Measurements from ENCODE around the gene WBP2NL.
"Not testable (repeated sequence)": the region's sequence is repeated elsewhere in the genome, so short reads cannot be mapped to it uniquely, and the experiment has no call there.

The WBP2NL gene

DNA sequence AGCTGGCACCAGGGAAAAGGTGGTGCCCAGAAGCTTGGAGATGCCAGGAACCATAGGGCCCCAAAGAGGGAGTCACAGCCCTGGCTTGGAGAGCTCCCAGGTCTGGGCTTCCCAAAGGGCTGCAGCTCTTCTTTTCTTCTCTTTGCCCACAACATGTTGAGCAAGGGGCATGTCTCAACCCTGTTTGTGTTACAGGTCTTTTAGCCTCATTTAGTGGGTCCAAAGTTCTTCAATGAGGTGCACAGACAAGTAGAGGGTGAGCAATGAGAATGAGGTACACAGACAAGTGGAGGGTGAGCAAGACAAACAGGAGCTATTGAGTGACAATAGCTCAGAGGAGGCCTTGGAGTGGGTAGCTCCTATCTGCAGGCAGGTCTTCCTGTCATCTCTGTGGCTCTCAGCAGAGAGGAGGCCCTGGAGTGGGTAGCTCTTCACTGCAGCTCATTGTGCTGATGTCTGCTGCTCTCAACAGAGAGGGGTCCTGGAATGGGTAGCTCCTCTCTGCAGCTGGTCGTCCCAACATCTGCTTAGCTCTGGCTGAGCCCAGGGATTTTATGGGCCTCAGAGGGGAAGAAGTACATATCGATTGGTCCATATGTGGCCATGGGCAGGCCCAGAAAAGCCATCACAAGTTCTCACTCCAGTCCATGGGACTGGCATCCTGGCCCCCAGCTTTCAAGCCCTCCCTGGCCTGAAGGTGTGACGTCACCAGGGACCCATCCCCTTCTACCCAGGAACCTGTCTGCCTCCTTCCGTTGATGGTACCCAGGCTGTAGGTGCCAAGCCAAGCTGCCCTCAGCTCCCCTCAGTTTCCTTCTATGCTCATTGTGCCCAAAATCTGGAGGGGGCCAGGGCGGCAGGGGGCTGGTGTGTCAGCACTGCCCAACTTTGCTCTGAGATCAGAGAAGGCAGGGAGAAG lies 34.9 kb downstream of the WBP2NL start:
- DNase-seq (ENCODE audit: low spot score): no peak

DNA sequence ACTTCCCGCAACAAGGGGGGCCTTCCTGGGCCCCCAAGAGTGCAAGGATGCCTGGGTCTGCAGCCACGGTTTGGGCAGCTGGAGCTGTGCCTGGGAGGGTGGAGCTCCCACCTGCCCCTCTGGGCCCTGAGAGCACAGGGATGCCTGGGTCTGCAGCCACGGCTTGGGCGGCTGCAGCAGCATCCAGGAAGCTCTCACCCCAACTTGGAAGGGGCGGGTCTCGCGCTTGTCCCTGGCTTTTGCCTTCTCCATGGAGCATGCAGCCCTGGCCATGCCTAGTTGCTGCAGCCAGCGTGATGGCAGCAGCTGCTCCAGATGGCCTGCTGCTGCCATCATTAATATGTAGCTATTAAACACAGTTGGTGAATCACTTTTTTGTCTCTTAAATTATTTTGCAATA lies 36.7 kb downstream of the WBP2NL start:
- no peak for DNase-seq (ENCODE audit: low spot score)

DNA sequence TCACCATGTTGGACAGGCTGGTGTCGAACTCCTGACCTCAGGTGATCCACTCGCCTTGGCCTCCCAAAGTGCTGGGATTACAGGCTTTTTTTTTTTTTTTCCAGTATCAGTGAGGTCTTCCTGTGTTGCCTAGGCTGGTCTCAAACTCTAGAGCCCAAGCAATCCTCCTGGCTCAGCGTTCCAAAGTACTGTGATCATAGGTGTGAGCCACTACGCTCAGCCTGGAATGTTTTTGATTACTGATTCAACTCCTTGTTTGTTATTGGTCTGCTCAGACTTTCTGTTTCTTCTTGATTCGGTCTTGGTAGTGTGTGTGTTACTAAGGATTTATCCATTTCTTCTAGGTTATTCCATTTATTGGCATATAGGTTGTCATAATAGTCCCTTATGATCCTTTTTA lies 40.7 kb downstream of the WBP2NL start:
- DNase-seq (ENCODE audit: low spot score): no peak

DNA sequence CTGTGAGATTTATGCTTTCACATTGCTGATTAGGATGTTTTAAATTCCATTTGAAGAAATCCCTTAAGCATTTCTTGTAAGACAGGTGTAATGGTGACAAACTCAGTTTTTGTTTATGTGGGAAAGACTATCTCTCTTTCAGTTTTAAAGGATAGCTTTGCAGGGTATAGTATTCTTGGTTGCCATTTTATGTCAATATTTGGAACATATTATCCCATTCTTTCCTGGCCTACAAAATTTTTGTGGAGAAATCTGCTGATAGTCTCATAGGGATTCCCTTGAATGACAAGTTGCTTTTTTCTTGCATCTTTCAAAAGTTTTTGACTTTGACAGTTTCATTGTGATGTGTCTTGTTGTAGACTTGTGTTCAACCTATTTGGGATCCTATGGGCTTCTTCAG lies 43.2 kb downstream of the WBP2NL start:
- DNase-seq (ENCODE audit: low spot score): no peak

DNA sequence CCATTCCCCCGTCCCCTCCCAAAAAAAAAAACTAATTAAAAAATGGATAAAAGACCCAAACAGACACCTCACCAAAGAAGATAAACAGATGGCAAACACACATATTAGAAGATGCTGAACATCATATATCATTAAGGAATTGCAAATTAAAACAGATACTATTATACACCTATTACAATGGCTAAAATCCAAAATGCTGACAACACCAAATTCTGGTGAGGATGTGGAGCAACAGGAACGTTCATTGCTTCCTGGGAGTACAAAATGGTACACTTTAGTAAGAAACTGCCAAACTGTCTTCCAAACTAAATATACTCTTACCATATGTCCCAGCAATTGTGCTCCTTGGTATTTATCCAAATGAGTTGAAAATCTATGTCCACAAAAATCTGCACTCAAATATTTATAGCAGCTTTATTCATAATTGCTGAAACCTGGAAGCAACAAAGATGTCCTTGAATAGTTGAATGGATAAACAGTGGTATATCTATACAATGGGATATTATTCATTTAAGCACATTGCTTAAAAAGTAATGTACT lies 52.1 kb downstream of the WBP2NL start:
- no peak for DNase-seq (ENCODE audit: low spot score)

DNA sequence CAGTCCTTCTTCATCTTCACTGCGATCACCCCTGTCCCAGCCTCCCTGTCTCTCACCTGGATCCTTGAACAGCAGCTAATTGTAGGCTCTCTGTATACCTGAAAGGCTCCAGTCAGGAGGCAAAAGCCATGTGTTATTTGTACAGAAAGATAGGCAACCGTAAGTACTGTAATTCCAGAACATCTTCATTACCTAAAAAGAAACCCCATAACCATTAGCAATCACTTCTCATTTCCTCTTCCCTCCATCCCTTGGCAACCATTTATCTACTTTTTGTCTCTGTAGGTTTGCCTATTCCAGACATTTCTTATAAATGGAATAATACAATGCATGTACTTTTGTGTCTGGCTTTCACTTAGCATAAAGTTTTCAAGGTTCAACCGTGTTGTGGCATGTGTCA lies 54.2 kb downstream of the WBP2NL start:
- no peak for DNase-seq (ENCODE audit: low spot score)

DNA sequence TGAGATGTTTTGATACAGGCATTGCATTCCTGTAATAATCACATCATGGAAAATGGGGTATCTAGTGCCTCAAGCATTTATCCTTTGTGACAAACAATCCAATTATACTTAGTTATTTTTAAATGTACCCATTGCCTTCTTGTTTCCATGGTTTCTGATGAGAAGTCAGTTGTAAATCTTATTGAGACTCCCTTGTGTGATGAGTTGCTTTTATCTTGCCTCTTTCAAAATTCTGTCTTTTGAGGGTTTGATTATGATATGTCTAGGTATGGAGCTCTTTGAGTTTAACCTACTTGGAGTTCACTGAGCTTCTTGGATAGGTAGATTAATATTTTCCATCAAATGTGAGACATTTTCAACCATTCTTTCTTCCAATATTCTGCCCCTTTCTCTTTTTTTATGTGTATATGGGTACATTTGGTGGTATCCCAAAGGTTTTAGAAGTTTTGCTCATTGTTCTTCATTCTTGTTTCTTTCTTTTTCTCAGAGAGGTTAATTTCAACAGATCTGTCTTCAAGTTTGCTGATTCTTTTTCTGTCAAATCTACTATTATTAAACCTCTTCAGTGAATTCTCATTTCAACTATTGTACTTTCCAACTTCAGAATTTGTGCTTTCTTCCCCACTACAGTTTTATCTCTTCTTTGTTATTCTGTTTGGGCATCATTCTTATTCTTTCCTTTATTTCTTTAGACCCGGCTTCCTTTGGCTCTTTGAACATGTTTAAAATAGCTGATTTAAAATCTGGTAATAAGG lies 58.3 kb downstream of the WBP2NL start:
- DNase-seq (ENCODE audit: low spot score): no peak

DNA sequence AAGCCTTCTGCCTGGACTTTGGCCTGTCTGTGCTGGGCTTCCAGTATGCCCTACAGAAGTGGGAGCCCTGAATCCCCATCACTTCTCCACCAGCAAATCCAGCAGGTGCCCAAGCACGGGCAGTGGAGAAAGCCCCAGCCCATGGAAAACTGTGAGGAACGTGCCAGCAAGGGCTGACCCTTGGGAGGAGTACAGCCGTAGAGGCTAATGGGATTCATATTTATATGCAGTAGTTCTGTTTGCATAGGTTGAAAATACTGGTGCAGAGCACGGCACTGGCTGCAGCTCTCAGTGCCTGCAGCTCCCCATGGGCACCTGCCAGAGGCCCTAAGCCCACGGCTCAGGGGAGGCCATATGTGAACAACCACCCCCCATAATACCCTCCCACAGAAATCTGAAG lies 61.9 kb downstream of the WBP2NL start:
- DNase-seq (ENCODE audit: low spot score): no peak

DNA sequence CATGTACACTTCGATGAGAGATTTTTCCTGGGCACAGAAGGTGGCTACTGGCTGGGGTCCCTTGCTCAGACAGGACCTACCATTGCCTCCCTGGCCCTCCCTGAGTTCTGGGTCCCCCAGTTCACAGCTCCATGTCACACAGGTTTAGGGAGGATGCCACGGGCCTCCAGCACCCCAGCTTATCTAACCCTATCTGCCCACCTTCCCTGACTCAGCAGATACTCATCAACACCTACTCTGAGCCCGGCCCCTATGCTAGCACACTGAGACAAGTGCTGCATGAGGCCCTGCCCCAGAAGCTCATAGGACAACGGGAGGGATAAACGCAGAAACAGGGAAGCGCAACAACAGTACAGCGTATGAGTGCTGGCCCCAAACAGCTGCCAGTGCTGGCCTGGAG lies 62.5 kb downstream of the WBP2NL start:
- no peak for DNase-seq (ENCODE audit: low spot score)

DNA sequence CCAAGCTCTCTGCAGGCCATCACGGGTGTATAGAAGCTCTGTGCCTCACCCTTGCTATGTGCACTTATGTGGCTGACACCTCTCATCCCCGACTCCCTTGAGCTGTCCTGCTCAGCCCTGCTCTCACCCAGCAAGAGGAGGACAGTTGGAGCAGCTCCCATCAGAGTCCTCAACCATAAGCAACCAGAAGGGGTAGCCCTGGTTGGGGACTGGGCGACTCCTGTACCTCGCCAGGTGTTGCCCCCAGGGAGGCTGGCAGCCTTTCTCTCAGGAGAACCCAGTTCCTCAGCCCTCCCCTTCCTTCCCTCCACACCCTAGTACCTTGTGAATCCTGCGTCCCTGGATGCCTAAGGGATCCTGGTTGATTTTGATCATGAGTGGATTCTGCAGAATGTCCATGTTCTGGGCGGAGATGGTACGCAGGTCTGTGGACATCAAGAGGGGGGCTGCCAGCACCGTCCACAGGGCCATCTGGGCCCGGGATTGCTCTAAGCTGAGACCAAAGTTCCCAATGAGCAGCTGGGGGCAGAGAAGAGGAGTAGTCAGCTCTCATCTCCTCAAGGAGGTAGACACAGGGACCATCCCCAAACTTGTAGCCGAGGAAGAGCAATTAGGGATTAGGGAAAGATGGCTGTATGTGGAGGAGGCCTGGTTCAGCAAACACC lies 64.0 kb downstream of the WBP2NL start:
- DNase-seq (ENCODE audit: low spot score): no peak

DNA sequence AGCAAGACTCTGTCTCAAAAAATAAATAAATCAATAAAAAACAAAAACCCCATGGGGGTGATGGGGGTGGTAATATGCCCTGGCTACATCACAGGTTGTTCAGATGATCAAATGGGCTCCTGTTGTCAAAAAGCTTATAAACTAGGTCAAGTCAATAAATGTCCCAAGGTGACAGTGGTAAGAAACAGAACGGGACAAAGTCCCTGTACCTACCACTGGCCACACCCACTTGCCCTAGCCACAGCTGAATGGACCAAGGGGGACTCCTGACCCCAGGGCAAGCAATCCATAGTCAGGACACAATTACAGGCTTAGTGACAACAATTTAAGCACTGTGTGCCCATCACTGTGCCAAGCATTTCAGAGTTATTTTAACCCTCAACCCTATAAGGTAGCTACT lies 66.0 kb downstream of the WBP2NL start:
- DNase-seq (ENCODE audit: low spot score): no peak

DNA sequence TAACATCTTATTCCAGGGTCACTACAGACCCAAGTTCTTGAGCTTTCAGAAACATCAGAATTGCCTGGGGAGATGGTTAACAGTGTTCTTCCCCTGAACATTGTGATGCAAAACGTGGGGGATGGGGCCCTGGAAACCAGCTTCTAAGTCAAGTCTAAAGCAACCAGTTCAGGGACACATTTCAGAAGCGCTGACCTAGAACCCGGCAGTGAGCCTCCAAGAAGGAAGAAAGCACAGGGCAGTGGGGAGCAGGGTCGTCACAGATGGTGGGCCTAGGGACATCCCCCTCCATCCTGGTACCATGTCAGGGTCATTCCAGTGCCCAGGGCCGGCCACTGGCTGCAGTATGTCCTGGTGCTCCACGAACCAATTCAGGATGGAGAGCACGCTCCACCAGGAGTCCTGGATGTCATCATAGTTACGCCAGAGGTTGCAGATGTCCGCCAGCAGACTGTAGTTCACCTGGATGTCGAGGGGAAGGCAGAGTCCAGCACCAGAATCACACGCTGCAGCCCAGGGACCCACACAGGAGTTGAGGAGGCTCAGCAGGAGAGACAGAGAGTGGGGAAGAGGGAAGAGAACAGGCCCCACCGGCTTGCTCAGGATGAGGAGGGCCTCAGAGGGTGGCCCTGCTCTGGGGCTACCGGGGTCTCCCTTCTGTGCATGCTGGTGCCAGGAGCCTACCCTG lies 67.0 kb downstream of the WBP2NL start:
- DNase-seq (ENCODE audit: low spot score): no peak

DNA sequence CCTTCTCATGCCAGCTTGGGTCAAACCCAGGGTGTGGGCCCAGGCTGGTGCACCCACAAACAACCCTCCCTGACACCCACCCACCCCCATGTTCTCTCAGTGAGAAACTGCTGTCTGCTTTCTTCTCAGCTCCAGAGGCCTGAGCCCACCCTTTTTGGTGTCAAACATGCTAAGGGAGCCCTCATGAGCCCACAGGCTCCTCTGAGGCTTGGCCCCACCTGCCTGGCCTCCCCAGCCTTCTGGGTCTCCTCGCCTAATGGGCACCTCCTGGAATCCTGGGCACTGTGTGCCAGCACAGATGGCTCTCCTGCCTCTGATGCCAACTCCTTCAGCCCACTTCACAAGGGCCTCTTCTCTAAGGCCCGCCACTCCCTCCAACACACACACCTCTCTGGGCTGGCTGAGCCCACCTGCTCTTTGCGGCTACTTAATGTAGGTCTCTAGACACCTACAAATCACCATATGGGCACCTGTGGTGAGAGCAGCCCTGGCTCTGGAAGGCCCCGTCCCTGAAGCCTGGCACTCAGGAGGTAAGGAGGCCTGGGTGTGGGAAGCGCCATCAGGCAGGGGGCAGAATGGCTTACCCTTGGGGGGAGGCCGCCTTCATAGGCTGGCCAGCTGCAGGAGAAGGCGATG lies 67.7 kb downstream of the WBP2NL start:
- DNase-seq (ENCODE audit: low spot score): no peak

DNA sequence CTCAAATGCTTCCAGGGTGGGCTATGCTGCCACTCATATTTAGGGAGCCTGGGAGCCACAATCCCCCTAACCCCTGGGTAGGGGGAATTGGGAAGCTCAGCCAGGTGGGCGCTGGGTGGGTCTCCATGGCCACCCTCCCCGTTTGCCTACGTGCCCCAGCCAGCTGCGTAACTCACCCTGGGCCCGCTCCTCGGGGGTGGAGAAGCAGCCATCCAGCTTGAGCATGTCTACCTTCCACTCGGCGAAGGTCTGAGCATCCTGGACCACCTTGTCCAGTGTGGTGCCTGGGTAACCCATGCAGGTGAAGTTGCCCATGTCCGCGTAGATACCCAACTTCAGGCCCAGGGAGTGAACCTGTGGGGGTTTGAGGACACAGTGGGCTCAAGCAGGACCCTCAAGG lies 68.3 kb downstream of the WBP2NL start:
- no peak for DNase-seq (ENCODE audit: low spot score)

DNA sequence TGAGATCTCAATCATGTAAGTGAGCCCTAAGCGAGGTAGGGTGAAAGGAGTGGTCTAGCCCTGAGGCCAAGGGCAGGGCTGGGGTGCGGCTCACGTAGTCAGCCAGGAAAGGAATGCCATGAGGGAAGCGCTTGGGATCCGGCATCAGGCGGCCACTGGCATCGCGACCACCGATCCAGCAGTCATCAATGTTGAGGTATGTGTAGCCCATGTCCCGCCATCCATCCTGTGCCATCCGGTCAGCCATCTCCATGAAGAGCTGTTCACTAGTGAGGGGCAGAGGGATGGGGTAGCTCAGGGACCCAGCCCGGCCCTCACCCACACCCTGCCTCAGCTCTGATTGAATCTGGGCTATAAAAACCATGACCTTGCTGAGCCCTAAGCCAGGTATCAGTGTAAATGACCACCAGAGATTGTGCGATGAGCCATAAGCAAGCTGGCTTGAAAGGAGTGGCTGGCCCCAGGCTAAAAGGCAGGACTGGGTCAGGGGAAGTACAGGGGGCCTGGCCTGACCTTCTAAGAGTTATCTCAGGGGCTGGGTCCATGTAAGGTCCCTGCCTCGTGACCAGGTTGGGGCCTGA lies 69.2 kb downstream of the WBP2NL start:
- DNase-seq (ENCODE audit: low spot score): no peak

DNA sequence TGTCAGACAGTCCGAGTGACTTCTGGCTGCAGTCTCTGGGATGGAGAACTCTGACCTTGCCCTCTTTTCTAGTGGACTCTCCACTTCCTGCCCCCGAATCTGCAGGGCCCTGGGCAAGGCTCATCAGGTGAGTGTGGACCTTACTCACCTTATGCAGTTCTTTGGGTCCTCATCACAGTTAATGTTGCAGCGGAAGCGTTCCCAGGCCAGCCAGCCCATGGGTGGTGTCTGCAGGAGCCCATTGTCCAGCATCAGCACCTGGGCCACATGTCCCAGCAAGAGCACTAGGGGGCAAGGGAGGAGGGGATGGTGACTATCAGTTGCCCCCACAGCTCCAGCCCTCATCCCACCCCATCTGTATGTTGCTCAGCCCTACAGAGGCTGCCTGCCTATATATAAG lies 69.7 kb downstream of the WBP2NL start:
- no peak for DNase-seq (ENCODE audit: low spot score)

DNA sequence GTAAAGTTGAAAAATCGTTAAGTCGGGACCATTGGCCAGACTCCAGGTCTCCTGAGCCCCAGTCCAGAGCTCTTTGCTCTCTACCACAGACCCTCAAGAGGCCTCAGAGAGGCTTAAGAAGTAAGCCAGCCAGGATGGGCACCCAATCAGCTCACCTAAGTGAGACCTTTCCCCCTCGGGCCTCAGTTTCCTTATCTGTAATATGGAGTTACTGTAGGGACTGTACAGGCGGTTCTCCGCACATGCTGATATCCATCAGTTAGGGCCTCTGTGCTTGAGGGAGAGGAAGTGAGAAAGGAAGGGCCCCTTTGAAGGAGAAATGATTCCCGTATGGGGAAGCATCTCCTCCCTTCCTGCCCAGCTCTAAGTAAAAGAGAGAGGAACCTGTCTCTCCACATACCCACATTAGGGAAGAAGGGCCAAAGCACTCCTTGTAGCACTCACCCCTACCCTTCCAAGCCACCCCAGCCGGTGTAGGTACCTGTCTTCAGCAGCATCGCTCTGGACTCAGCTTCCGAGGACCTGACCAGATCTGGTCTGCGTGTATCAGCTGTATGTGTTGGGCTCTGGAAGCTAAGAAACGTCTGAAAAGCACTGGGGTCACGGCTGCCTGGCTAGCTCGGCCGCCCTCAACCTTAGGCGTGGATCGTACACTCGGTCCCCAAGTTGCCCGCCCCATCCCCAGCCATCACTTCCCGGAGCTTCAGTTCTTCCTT lies 71.4 kb downstream of the WBP2NL start:
- no peak for DNase-seq (ENCODE audit: low spot score)

DNA sequence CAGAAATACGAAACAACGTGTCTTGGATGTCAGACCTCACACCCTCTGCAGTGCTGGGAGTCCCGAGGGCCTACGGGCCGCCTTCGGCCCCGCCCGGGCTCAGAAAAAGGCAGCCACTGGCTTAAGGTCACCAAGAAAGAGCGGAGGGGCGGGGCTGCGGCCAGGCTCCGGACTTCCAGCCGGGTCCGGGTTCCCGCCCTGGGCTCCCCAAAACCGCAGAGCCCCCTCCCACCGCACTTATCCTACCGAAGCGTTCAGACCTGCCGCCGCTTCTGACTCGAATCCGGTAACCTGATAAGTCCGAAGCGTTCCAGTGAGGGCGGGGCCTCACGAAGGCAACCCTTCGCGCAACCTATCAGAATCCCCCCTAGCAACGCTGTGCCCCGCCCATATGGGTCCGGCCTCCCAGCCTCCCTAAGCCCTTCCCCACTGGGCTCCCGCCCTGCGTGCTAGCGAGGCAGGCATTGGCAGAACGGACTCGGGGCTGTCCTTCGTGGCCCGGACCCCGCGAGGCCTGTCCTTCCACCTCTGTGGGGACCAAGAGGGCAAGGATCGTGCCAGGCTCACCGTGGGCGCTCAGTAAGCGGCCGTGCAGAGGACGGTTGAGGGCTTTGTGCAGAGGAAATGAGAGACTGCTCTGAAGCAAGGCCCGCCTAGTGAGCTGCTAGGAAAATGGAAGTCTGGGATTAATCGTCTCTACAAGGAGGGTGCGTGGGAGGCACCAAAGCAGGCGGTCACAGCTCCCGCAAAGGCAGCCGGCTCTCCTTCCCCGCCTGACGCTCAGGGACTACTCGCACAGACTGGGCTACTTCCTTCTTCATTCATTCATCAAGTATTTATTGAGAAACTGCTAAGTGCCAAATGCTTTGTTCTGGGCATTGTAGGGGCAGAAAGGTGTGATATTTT lies 72.2 kb downstream of the WBP2NL start, which contains the start of gene NAGA:
Gene NAGA, minus strand, starts transcription at position 296 of the 906 bp plus-strand sequence. CDS start 515 bp downstream, outside the sequence.
- peak; percentile 95 for DNase-seq (ENCODE audit: low spot score)

DNA sequence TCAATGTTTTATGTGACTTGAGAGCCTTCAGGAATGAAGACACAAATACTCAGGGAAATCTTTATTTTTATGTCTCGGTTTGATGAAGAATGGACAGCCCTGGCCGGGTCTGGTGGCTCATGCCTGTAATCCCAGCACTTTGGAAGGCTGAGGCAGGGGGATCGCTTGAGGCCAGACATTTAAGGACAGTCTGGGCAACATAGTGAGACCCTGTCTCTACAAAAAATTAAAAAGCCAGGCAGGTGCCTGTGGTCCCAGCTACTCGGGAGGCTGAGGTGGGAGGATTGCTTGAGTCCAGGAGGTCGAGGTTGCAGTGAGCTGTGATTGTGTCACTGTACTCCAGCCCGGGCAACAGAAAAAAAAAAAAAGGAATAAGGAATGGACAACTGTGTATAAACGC lies 72.9 kb downstream of the WBP2NL start:
- DNase-seq (ENCODE audit: low spot score): not testable (repeated sequence)

Data from AG08396 (cell line).